H9 (cell line): ENCODE measurements around the gene PHETA1. TPM values are rescaled to one million over a fixed set of nuclear protein-coding genes. Genes with fewer than 3 reads are reported as not detected.

Experiments
- DNase-seq: peaks from one replicate; pipeline ENCODE4 v3.0.0-alpha.2; 2017
- H2AFZ ChIP-seq: one replicate; pipeline ENCODE4 v1.6.1; 2013; ENCODE audit warnings: mild to moderate bottlenecking, low read length, control low read depth, moderate library complexity
- H2AK5ac ChIP-seq: 2 replicates; pipeline ENCODE4 v1.6.1; 2013; ENCODE audit warnings: low read length, control low read depth, mixed read lengths; ENCODE audit not compliant: insufficient read length
- H2BK120ac ChIP-seq: one replicate; pipeline ENCODE4 v1.6.1; 2013; ENCODE audit warnings: low read depth, mild to moderate bottlenecking, low read length, control low read depth, inconsistent platforms; ENCODE audit not compliant: poor library complexity, severe bottlenecking
- H2BK12ac ChIP-seq: 2 replicates; pipeline ENCODE4 v1.6.1; 2013; ENCODE audit warnings: low read length, control low read depth, mixed read lengths, low read depth; ENCODE audit not compliant: insufficient read length
- H2BK15ac ChIP-seq: 2 replicates; pipeline ENCODE4 v1.6.1; 2013; ENCODE audit warnings: low read depth, low read length, control low read depth
- H2BK20ac ChIP-seq: one replicate; pipeline ENCODE4 v1.6.1; 2013; ENCODE audit warnings: low read depth, mild to moderate bottlenecking, low read length, control low read depth, inconsistent platforms; ENCODE audit not compliant: poor library complexity, severe bottlenecking
- H2BK5ac ChIP-seq: 2 replicates; pipeline ENCODE4 v1.6.1; 2013; ENCODE audit warnings: low read length, control low read depth, mixed read lengths; ENCODE audit not compliant: insufficient read length
- H3K14ac ChIP-seq: 2 replicates; pipeline ENCODE4 v1.6.1; 2013; ENCODE audit warnings: low read length, control low read depth; ENCODE audit not compliant: insufficient read depth
- H3K18ac ChIP-seq: 2 replicates; pipeline ENCODE4 v1.6.1; 2013; ENCODE audit warnings: low read depth, mild to moderate bottlenecking, mixed read lengths, low read length, control low read depth; ENCODE audit not compliant: insufficient read length
- H3K23ac ChIP-seq: 2 replicates; pipeline ENCODE4 v1.6.1; 2013; ENCODE audit warnings: low read length, control low read depth, mixed read lengths, low read depth; ENCODE audit not compliant: insufficient read length
- H3K23me2 ChIP-seq: 2 replicates; pipeline ENCODE4 v1.6.1; 2013; ENCODE audit warnings: low read depth, mild to moderate bottlenecking, mixed read lengths, low read length, control low read depth; ENCODE audit not compliant: insufficient read length, poor library complexity, severe bottlenecking
- H3K27ac ChIP-seq: 2 replicates; pipeline ENCODE4 v1.5.1; 2013; ENCODE audit warnings: low read length, control low read depth, mixed read lengths, low read depth; ENCODE audit not compliant: insufficient read length
- H3K27me3 ChIP-seq: 2 replicates; pipeline ENCODE4 v1.6.1; 2013; ENCODE audit warnings: low read length, control low read depth, inconsistent platforms; ENCODE audit not compliant: insufficient read depth
- H3K4ac ChIP-seq: 2 replicates; pipeline ENCODE4 v1.6.1; 2013; ENCODE audit warnings: low read depth, mild to moderate bottlenecking, control low read depth, inconsistent platforms, low read length, moderate library complexity
- H3K4me1 ChIP-seq: 2 replicates; pipeline ENCODE4 v1.6.1; 2013; ENCODE audit warnings: low read length, control low read depth, inconsistent platforms; ENCODE audit not compliant: insufficient read depth
- H3K4me2 ChIP-seq: 2 replicates; pipeline ENCODE4 v1.6.1; 2013; ENCODE audit warnings: low read length, control low read depth, mixed read lengths; ENCODE audit not compliant: insufficient read length, insufficient read depth
- H3K56ac ChIP-seq: 2 replicates; pipeline ENCODE4 v1.6.1; 2013; ENCODE audit warnings: low read depth, mild to moderate bottlenecking, mixed read lengths, low read length, control low read depth; ENCODE audit not compliant: insufficient read length
- H3K79me1 ChIP-seq: 2 replicates; pipeline ENCODE4 v1.6.1; 2013; ENCODE audit warnings: low read depth, mild to moderate bottlenecking, moderate library complexity, low read length, control low read depth, inconsistent platforms; ENCODE audit not compliant: insufficient read depth, poor library complexity, severe bottlenecking
- H3K79me2 ChIP-seq: 2 replicates; pipeline ENCODE4 v1.6.1; 2013; ENCODE audit warnings: low read length, control low read depth, inconsistent platforms; ENCODE audit not compliant: insufficient read depth
- H3K9ac ChIP-seq: 2 replicates; pipeline ENCODE4 v1.6.1; 2013; ENCODE audit warnings: low read length, control low read depth, mixed read lengths; ENCODE audit not compliant: insufficient read length; ENCODE audit errors: extremely low read depth
- H3K9me3 ChIP-seq: one replicate; pipeline ENCODE4 v1.6.1; 2013; ENCODE audit warnings: low read depth, low read length, inconsistent platforms; ENCODE audit not compliant: control insufficient read depth
- H3T11ph ChIP-seq: one replicate; pipeline ENCODE4 v1.6.1; 2013; ENCODE audit warnings: mild to moderate bottlenecking, low read length, control low read depth, inconsistent platforms
- H4K20me1 ChIP-seq: one replicate; pipeline ENCODE4 v1.6.1; 2013; ENCODE audit not compliant: control insufficient read depth, insufficient read length, insufficient read depth
- H4K5ac ChIP-seq: 2 replicates; pipeline ENCODE4 v1.6.1; 2013; ENCODE audit warnings: low read depth, mild to moderate bottlenecking, mixed read lengths, low read length, control low read depth; ENCODE audit not compliant: insufficient read length
- H4K8ac ChIP-seq: replicated peaks from 2 replicates; pipeline ENCODE4 v1.6.1; 2013; ENCODE audit warnings: low read length, control low read depth, mixed read lengths, low read depth; ENCODE audit not compliant: insufficient read length
- H4K91ac ChIP-seq: 2 replicates; pipeline ENCODE4 v1.6.1; 2013; ENCODE audit warnings: low read depth, mild to moderate bottlenecking, moderate library complexity, mixed read lengths, low read length, control low read depth; ENCODE audit not compliant: insufficient read length
- H3K27ac Mint-ChIP-seq, 3 experiments: 2 replicates in 2 of 3; 3 replicates in 1 of 3; pipeline ENCODE4 v1.8.0; 2020 to 2021; ENCODE audit warnings: mixed read lengths in 3 of 3, mild to moderate bottlenecking in 1 of 3, moderate library complexity in 1 of 3
- H3K27me3 Mint-ChIP-seq: 2 replicates; pipeline ENCODE4 v1.8.0; 2021; ENCODE audit warnings: low read depth, mild to moderate bottlenecking, moderate library complexity, mixed read lengths
- H3K36me3 Mint-ChIP-seq, 3 experiments: 2 replicates in 2 of 3; 3 replicates in 1 of 3; pipeline ENCODE4 v1.8.0; 2020 to 2021; ENCODE audit warnings: low read depth in 3 of 3, mixed read lengths in 3 of 3; ENCODE audit not compliant: insufficient read depth in 1 of 3
- H3K4me1 Mint-ChIP-seq, 2 experiments: 2 replicates each; pipeline ENCODE4 v1.8.0; 2020; ENCODE audit warnings: mixed read lengths in 2 of 2
- H3K4me3 Mint-ChIP-seq, 2 experiments: 2 replicates in 1 of 2; 3 replicates in 1 of 2; pipeline ENCODE4 v1.8.0; 2020 to 2021; ENCODE audit warnings: mild to moderate bottlenecking in 2 of 2, mixed read lengths in 2 of 2, moderate library complexity in 1 of 2
- H3K9me3 Mint-ChIP-seq, 2 experiments: 2 replicates in 1 of 2; 3 replicates in 1 of 2; pipeline ENCODE4 v1.8.0; 2020; ENCODE audit warnings: mild to moderate bottlenecking in 2 of 2, mixed read lengths in 2 of 2, moderate library complexity in 1 of 2
- CTCF ChIP-seq: fragments of 200-600 bp; sonication (generic); conservative IDR thresholded peaks from 3 replicates; pipeline ENCODE4 v1.8.0; 2021; ENCODE audit warnings: antibody characterized with exemption, mild to moderate bottlenecking
- WGBS: extraction: QIAGEN DNeasy Blood & Tissue Kit; methylation state at CpG from one replicate; pipeline ENCODE4 v1.1.7; 2013; ENCODE audit warnings: missing lambda C conversion rate, low lambda C conversion rate, mixed read lengths; ENCODE audit not compliant: insufficient read length; ENCODE audit errors: extremely low coverage; 5-methylcytosine and 5-hydroxymethylcytosine counted together
- total RNA-seq: library from RNA; stranded (reverse); gene quantifications from 2 replicates; pipeline ENCODE4 v1.2.1, GENCODE V29; 2021

Gene PHETA1
- total RNA-seq, 1 experiment from 2014 or later = 13.1 TPM

- no peaks in the 10 kb centered on the region for H3K4me1 ChIP-seq
Observed at GRCh38 chr12:111330800-111331752, 37.8 kb downstream of the PHETA1 start.

More at GRCh38 chr12:111330800-111331752, 37.8 kb downstream of the PHETA1 start:
- Histone ChIP-seq H3K4me2 (no peak overlapping the region), H3K23ac (no peak overlapping the region), H2BK12ac (no peak overlapping the region), H3K18ac (no peak overlapping the region), H3K79me2 (no peaks in the 10 kb centered on the region), H4K91ac (no peak overlapping the region), H2AFZ (no peak overlapping the region), H2BK5ac (no peak overlapping the region), H3K79me1 (no peaks in the 10 kb centered on the region), H2BK120ac (no peak overlapping the region), H3K9me3 (no peaks in the 10 kb centered on the region), H3K27me3 (no peaks in the 10 kb centered on the region), H3K14ac (no peak overlapping the region), H2AK5ac (no peak overlapping the region), H3K56ac (no peak overlapping the region), H4K20me1 (no peaks in the 10 kb centered on the region), H2BK20ac (no peak overlapping the region), H3K9ac (no peak overlapping the region), H4K5ac (no peak overlapping the region), H3K27ac (no peak overlapping the region), H2BK15ac (no peak overlapping the region), H4K8ac (no peak overlapping the region), H3K4ac (no peak overlapping the region), H3K23me2 (no peaks in the 10 kb centered on the region), H3T11ph (no peak overlapping the region)
- TF ChIP-seq CTCF = peak; percentile 68
- Mint-ChIP-seq H3K9me3 (peaks cover 4 to 6% of the 10 kb centered on the region in 2 experiments), H3K27ac (peak overlapping the region in 1 of 3 experiments; percentile 44; a peak in 1 of 7 replicates), H3K4me1 (peaks cover 4 to 11% of the 10 kb centered on the region in 2 experiments), H3K36me3 (peaks cover 0 to 10% (median 4%) of the 10 kb centered on the region in 3 experiments; a peak in 2 of 7 replicates), H3K4me3 (no peak overlapping the region), H3K27me3 (no peaks in the 10 kb centered on the region; the same call in 1 of the 2 replicates)
- no CpG with 5 or more reads among the region's 8 CpGs for WGBS
- DNase-seq = no peak
